WTC11 (cell line): ENCODE data around the gene NRXN2. TPM values are rescaled to one million over a fixed set of nuclear protein-coding genes. Genes with fewer than 3 reads are reported as not detected.

ENCODE experiments used
- ATAC-seq: fragments of 200-7000 bp; cut with Tn5 transposase; 2 replicates; pipeline ENCODE4 v1.10.0; 2021; ENCODE audit warnings: mild to moderate bottlenecking, moderate library complexity
- CTCF ChIA-PET: fragments of 300-600 bp; sonication (Branson Sonifier 250); formaldehyde crosslinking; loops from one replicate; lab custom pipeline; 2021; ENCODE audit warnings: antibody characterized with exemption; lab: Charles Lee
- POLR2A ChIA-PET: fragments of 350-600 bp; sonication (Branson Sonifier 250); formaldehyde crosslinking; loops from one replicate; lab custom pipeline; 2021; ENCODE audit warnings: antibody characterized with exemption; lab: Charles Lee
- DNase-seq: peaks from one replicate; pipeline ENCODE4 v3.0.0; 2021; ENCODE audit warnings: low spot score
- H3K27ac Mint-ChIP-seq: 2 replicates; pipeline ENCODE4 v1.8.0; 2021; ENCODE audit warnings: mixed read lengths
- H3K27me3 Mint-ChIP-seq: 2 replicates; pipeline ENCODE4 v1.8.0; 2021; ENCODE audit warnings: low read depth, mild to moderate bottlenecking, moderate library complexity, mixed read lengths
- H3K36me3 Mint-ChIP-seq: 2 replicates; pipeline ENCODE4 v1.8.0; 2021; ENCODE audit warnings: mixed read lengths
- H3K4me1 Mint-ChIP-seq: 2 replicates; pipeline ENCODE4 v1.8.0; 2022; ENCODE audit warnings: mixed read lengths
- H3K4me3 Mint-ChIP-seq: 2 replicates; pipeline ENCODE4 v1.8.0; 2021; ENCODE audit warnings: mild to moderate bottlenecking, moderate library complexity, mixed read lengths
- H3K9me3 Mint-ChIP-seq: 2 replicates; pipeline ENCODE4 v1.8.0; 2021; ENCODE audit warnings: mixed read lengths
- AFF4 ChIP-seq: sonication (generic); formaldehyde crosslinking; IDR thresholded peaks from 2 replicates; pipeline ENCODE4 v1.8.1; 2023; ENCODE audit warnings: mild to moderate bottlenecking, missing genetic modification reagents, borderline replicate concordance
- ATF1 ChIP-seq: sonication (generic); formaldehyde crosslinking; IDR thresholded peaks from 2 replicates; pipeline ENCODE4 v1.8.1; 2023; ENCODE audit warnings: mild to moderate bottlenecking, moderate library complexity, missing genetic modification reagents
- ATF2 ChIP-seq: sonication (generic); formaldehyde crosslinking; IDR thresholded peaks from 2 replicates; pipeline ENCODE4 v1.8.1; 2022; ENCODE audit warnings: low read depth, missing genetic modification reagents, borderline replicate concordance
- ESRRA ChIP-seq: sonication (generic); formaldehyde crosslinking; IDR thresholded peaks from 2 replicates; pipeline ENCODE4 v1.8.1; 2022; ENCODE audit warnings: mild to moderate bottlenecking, missing genetic modification reagents, borderline replicate concordance
- FOXK1 ChIP-seq: sonication (generic); formaldehyde crosslinking; IDR thresholded peaks from 2 replicates; pipeline ENCODE4 v1.8.0; 2022; ENCODE audit warnings: mild to moderate bottlenecking, moderate library complexity, missing genetic modification reagents
- FOXP1 ChIP-seq: sonication (generic); formaldehyde crosslinking; IDR thresholded peaks from 2 replicates; pipeline ENCODE4 v1.8.0; 2022; ENCODE audit warnings: missing genetic modification reagents, mild to moderate bottlenecking, moderate library complexity, borderline replicate concordance
- FOXP4 ChIP-seq: sonication (generic); formaldehyde crosslinking; IDR thresholded peaks from 2 replicates; pipeline ENCODE4 v1.8.0; 2022; ENCODE audit warnings: mild to moderate bottlenecking, missing genetic modification reagents
- GTF2I ChIP-seq: fragments of 250-450 bp; sonication (Bioruptor Pico); conservative IDR thresholded peaks from 2 replicates; pipeline ENCODE4 v1.4.0; 2021; ENCODE audit warnings: mild to moderate bottlenecking
- JAZF1 ChIP-seq: fragments of 250-450 bp; sonication (Bioruptor Pico); IDR thresholded peaks from 2 replicates; pipeline ENCODE4 v1.9.0; 2021; ENCODE audit warnings: moderate library complexity, mild to moderate bottlenecking, inconsistent platforms
- JUN ChIP-seq: sonication (generic); formaldehyde crosslinking; IDR thresholded peaks from 2 replicates; pipeline ENCODE4 v1.8.0; 2023; ENCODE audit warnings: mild to moderate bottlenecking, missing genetic modification reagents
- MLX ChIP-seq: sonication (generic); formaldehyde crosslinking; IDR thresholded peaks from 2 replicates; pipeline ENCODE4 v1.8.1; 2023; ENCODE audit warnings: mild to moderate bottlenecking, missing genetic modification reagents, moderate library complexity
- RORB ChIP-seq: fragments of 250-450 bp; sonication (Bioruptor Pico); IDR thresholded peaks from 2 replicates; pipeline ENCODE4 v1.9.0; 2021; ENCODE audit warnings: mild to moderate bottlenecking
- SMAD3 ChIP-seq: sonication (generic); formaldehyde crosslinking; IDR thresholded peaks from 2 replicates; pipeline ENCODE4 v1.8.0; 2022; ENCODE audit warnings: missing genetic modification reagents, mild to moderate bottlenecking, borderline replicate concordance
- STAT6 ChIP-seq: sonication (generic); formaldehyde crosslinking; conservative IDR thresholded peaks from 2 replicates; pipeline ENCODE4 v1.8.1; 2023; ENCODE audit warnings: mild to moderate bottlenecking, low read depth, missing genetic modification reagents, moderate library complexity
- TCF7 ChIP-seq: sonication (generic); formaldehyde crosslinking; IDR thresholded peaks from 2 replicates; pipeline ENCODE4 v1.8.0; 2022; ENCODE audit warnings: mild to moderate bottlenecking, low read depth, missing genetic modification reagents, moderate library complexity
- ZNF512 ChIP-seq: sonication (generic); formaldehyde crosslinking; IDR thresholded peaks from 2 replicates; pipeline ENCODE4 v1.8.1; 2022; ENCODE audit warnings: missing genetic modification reagents, borderline replicate concordance
- total RNA-seq: library from RNA; stranded (reverse); gene quantifications from 3 replicates; pipeline ENCODE4 v1.2.3, GENCODE V29; 2021

The NRXN2 gene
- total RNA-seq, 1 experiment from 2014 or later: 8.6 TPM

GRCh38 chr11:64601605-64602465 is 121.2 kb downstream of the NRXN2 start (continued):
- no peak for TF ChIP-seq STAT6
- no peak for TF ChIP-seq ATF1 (CRISPR knock-in tag)
- TF ChIP-seq ESRRA (CRISPR knock-in tag): no peak
- TF ChIP-seq JUN (CRISPR knock-in tag): no peak
- no peak for TF ChIP-seq SMAD3 (CRISPR knock-in tag)

GRCh38 chr11:64600281-64600992 is 122.6 kb downstream of the NRXN2 start:
- ChIA-PET CTCF (interaction anchor here (0.6 to 1.4 kb wide), 7 partner anchors 9 to 151 kb away, joined by 3 read pairs; no protein-coding TSS in a partner anchor), POLR2A (no interaction called here)
- Mint-ChIP-seq H3K9me3 (no peaks in the 10 kb centered on the region), H3K27me3 (no peaks in the 10 kb centered on the region; the same call in 1 of the 2 replicates), H3K36me3 (no peaks in the 10 kb centered on the region), H3K4me1 (no peaks in the 10 kb centered on the region), H3K4me3 (no peak overlapping the region), H3K27ac (no peak overlapping the region)
- DNase-seq (no peak), ATAC-seq (no peak)
- TF ChIP-seq ATF2 (CRISPR knock-in tag): no peak
- TF ChIP-seq AFF4 (CRISPR knock-in tag): no peak
- no peak for TF ChIP-seq TCF7
- TF ChIP-seq RORB (CRISPR knock-in tag): no peak
- TF ChIP-seq GTF2I (CRISPR knock-in tag): no peak
- no peak for TF ChIP-seq FOXP1
- TF ChIP-seq JAZF1 (CRISPR knock-in tag): no peak
- TF ChIP-seq ESRRA (CRISPR knock-in tag): no peak
- no peak for TF ChIP-seq MLX (CRISPR knock-in tag)
- no peak for TF ChIP-seq FOXK1 (CRISPR knock-in tag)
- TF ChIP-seq ZNF512 (CRISPR knock-in tag): no peak
- no peak for TF ChIP-seq FOXP4
